Motor neuron (in vitro differentiated cells): ENCODE data around the gene MTRR. TPM values are rescaled to one million over a fixed set of nuclear protein-coding genes. Genes with fewer than 3 reads are reported as not detected.

Experiments used
- ATAC-seq, 8 experiments: fragments of 200-7000 bp; cut with Tn5 transposase; replicated peaks in 6 of 8; 2 replicates each; pipeline ENCODE4 v1.8.0; 2021; ENCODE audit warnings: mild to moderate bottlenecking in 8 of 8, moderate library complexity in 8 of 8
- H3K27ac ChIP-seq, 2 donors: fragments of 250-450 bp; sonication (Bioruptor Pico); 2 replicates each; pipeline ENCODE4 v1.9.0; 2021; ENCODE audit warnings: antibody characterized with exemption in 2 of 2, mild to moderate bottlenecking in 2 of 2, moderate library complexity in 1 of 2
- H3K4me1 ChIP-seq, 2 donors: fragments of 250-450 bp; sonication (Bioruptor Pico); replicated peaks in 1 of 2; 2 replicates each; pipeline ENCODE4 v1.6.1; 2021; ENCODE audit warnings: antibody characterized with exemption in 2 of 2, mild to moderate bottlenecking in 2 of 2, moderate library complexity in 1 of 2
- H3K4me3 ChIP-seq, 5 donors: fragments of 250-450 bp; sonication (Bioruptor Pico); 2 replicates each; pipeline ENCODE4 v1.9.0; 2021; ENCODE audit warnings: antibody characterized with exemption in 5 of 5, mild to moderate bottlenecking in 5 of 5, moderate library complexity in 4 of 5
- WGBS, 10 experiments: fragments of 450-650 bp; shearing (Covaris generic); methylation state at CpG; one replicate each; pipeline ENCODE4 v1.0.0; 2022; 5-methylcytosine and 5-hydroxymethylcytosine counted together
- in situ Hi-C, 9 experiments: fragments of 400-800 bp; cut with MboI; loops; one replicate each; pipeline ENCODE4 v1.15.0; 2021; ENCODE audit warnings: low sequenced_read_pairs in 9 of 9, low pct_unique_long_range_greater_than_20kb in 2 of 9; ENCODE audit not compliant: unreplicated experiment in 9 of 9
- total RNA-seq, 8 experiments: library from RNA; unstranded; fragments of 300-600 nt; gene quantifications; 2 replicates each; pipeline versions ENCODE4 v1.2.3 to v1.2.4, GENCODE V29; 2022

MTRR gene
- total RNA-seq, 8 experiments from 2014 or later, result 18.2 to 58.5 (median 35.1) TPM

DNA sequence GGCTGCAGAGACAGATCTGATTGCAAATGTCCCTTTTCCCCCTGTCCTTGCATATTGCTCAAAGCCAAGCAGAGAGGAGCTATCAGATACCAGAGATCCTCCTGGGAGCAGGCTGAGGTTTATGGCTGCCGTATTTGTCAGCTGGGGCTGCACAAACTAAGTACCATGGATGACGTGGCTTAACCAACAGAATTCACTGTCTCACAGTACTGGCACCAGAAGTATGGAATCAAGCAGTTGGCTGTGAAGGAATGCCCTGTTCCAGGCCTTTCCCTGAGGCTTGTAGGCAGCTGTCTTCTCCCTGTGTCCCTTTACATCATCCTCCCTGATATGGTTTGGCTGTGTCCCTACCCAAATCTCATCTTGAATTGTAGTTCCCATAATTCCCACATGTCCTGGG lies 20.7 kb upstream of the MTRR start:
- 71 to 100% (median 93%) methylated on average over 1 to 2 of the region's 2 CpGs; no CpG with 5 or more reads in 5 of the 10 experiments for WGBS, 10 experiments
- peak in 2 of 8 experiments; percentile 2 to 53 for ATAC-seq
- peaks cover 23 to 35% of the 10 kb centered on the region in 2 donors for H3K4me1 ChIP-seq
- no peak overlapping the region for H3K4me3 ChIP-seq
- in situ Hi-C loops, result no loop called here
- peak overlapping the region in 1 of 2 donors; percentile 50 for H3K27ac ChIP-seq

DNA sequence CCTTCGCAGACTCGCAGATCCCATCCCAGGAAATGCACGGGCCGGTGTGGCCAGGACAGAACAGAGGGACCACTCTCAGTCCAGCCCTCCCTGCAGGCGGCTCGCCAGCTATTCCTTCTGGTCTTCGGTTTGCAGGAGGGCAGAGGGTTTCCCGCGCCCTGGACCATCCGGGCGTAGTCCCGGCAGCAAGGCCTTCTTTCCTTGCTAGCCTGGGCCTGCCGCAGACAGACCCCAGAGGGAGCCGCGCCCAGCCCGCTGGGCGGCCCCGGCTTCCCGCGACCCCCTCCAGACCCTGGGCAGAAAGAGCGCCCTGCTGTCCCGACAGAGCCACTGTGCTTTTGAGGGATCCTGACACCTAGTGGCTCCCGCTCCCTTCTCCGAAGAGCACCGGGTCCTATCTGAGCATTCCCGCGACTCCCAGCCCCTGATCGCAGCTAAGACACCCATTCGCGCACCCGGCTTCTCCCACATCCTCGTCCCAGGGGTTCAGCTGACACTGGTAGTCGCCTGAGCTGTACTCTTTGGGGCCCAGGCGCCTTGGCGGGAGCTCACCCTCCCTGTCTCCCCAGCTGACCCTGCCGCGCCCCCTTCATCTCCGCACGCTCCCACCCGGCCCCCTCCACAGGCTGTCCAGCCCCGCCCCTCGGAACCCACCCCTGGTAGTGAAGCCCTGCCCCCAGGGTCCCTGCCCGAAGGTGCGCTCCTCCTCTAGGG lies 19.1 kb upstream of the MTRR start:
- Histone ChIP-seq H3K4me1 (peaks cover 23 to 28% of the 10 kb centered on the region in 2 donors), H3K4me3 (peak overlapping the region; percentile 28 to 46 (median 39)), H3K27ac (peak overlapping the region in 1 of 2 donors; percentile 50)
- ATAC-seq, result peak in 6 of 8 experiments; percentile 53 to 79 (median 68)
- WGBS, 10 experiments, result 0 to 7% (median 0%) methylated on average over 3 to 9 of the region's 44 CpGs; no CpG with 5 or more reads in 7 of the 10 experiments
- in situ Hi-C loops, result loop anchor here in 2 of 9 experiments (25.0 kb wide), 2 partner anchors 588 to 1063 kb away; no protein-coding TSS in a partner anchor

DNA sequence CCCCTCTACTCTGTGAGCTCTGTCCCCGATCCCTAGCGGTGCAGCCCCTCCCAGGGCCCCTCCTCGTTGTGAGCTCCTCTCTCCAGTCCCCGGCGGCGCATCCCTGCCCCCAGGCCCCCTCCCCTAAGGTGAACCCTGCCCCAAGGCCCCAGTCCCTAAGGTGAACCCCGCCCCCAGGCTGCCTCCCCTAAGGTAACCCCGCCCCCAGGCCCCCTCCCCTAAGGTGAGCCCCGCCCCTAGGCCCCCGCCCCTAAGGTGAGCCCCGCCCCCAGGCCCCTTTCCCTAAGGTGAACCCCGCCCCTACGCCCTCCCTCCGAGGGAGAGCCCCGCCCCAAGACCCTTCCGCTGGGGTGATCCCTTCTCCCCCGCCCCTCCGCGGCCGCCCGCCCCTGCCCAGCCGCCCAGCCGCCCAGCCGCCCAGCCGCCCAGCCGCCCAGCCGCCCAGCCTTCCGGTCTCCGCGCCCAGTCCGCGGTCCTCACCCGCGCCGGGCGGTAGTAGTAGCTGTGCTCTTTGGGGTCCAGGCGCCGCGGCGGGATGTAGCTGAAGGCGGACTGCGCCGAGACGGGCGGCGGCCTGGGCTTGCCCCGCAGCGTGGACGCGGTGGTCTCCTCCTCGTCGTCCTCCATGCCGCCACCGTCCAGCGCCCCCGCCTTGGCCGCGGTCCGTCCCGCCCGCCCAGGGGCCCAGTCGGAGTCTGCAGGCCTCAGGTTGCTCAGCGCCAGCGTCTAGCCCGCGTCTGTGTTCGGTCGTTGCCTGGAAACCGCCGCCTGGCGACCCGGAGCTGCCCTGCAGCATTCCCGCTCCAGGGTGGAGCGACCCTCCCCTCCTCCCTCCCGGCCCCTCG lies 18.3 kb upstream of the MTRR start, which contains the start of gene CFAP90:
TSS of gene CFAP90 (minus strand) at position 739 of the 845 bp plus-strand sequence. CDS start at position 627, 112 bp downstream.
- H3K27ac ChIP-seq, result peak within 1 kb of the TSS in 1 of 2 donors; percentile 50
- in situ Hi-C loops, result loop anchor here in 2 of 9 experiments (25.0 kb wide), 2 partner anchors 588 to 1063 kb away; no protein-coding TSS in a partner anchor
- ATAC-seq, result peak; percentile 59 to 82 (median 68)

DNA sequence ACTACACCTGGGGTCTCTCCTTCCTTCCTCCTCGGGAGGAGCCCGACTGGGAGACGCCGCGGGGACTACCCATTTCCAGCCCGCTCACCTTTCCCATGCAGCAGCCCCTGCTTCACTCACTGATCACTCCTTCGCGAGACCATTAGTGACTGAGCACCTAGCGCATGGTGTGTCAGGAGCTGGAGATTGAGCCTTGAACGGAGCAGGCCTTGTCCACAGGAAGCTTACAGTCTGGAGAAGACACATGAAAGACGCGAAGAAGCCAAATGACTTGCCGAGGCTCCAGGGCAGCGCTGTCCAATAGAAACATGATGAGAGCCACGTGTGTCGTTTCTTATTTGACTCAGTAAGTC lies 17.7 kb upstream of the MTRR start:
- peak overlapping the region in 3 of 5 donors; percentile 39 to 46 (median 45) for H3K4me3 ChIP-seq
- in situ Hi-C loops, result loop anchor here in 2 of 9 experiments (25.0 kb wide), 2 partner anchors 589 to 1064 kb away; no protein-coding TSS in a partner anchor
- 40 to 100% (median 80%) methylated on average over 1 to 4 of the region's 16 CpGs; no CpG with 5 or more reads in 4 of the 10 experiments for WGBS, 10 experiments
- no peak for ATAC-seq
- peaks cover 21 to 23% of the 10 kb centered on the region in 2 donors for H3K4me1 ChIP-seq
- no peak overlapping the region for H3K27ac ChIP-seq

More for the DNA sequence above, 18.3 kb upstream of the MTRR start, which contains the start of gene CFAP90:
- WGBS, 10 experiments, result 5% methylated on average over 10 of the region's 76 CpGs; no CpG with 5 or more reads in 9 of the 10 experiments
- Histone ChIP-seq H3K4me3 (peak within 1 kb of the TSS; percentile 33 to 46 (median 39)), H3K4me1 (peaks cover 23% of the 10 kb centered on the region in 2 donors)

DNA sequence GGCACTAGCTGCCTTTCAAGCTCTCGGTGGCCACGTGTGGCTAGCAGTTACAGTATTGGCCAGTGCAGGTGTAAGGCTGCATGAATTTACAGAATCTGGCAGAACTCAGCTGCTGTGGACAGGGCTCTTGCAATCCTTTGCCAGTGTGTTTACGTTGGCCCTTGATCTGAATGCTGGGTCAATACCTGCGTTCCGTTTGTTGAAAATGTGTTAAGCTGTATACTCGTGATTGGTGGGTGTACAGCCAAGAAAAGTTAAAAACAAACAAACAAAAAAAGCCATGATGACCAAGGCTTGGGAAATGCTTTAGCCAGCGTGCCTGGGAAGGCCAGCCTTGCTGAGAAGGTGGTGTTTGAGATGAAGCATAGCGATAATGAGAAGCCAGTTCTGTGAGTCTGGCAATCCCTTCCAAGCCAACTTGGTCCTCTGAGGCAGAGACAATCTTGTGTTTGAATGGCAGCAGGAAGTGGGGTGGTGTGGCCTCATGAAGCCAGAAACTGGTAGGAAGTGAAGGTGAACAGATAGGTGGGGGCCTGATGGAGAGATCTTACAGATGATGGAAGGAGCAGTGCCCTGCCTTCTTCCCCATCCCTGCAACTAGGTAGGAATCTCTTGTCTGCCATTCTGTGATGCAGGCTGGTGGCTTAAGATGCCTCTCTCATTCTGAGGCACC lies 17.2 kb upstream of the MTRR start:
- peaks cover 20 to 23% of the 10 kb centered on the region in 2 donors for H3K4me1 ChIP-seq
- no peak overlapping the region for H3K4me3 ChIP-seq
- H3K27ac ChIP-seq, result no peak overlapping the region
- in situ Hi-C loops, result loop anchor here in 2 of 9 experiments (25.0 kb wide), 2 partner anchors 589 to 1064 kb away; no protein-coding TSS in a partner anchor
- no peak for ATAC-seq
- 71 to 92% (median 83%) methylated on average over 2 to 8 of the region's 8 CpGs; no CpG with 5 or more reads in 3 of the 10 experiments for WGBS, 10 experiments

DNA sequence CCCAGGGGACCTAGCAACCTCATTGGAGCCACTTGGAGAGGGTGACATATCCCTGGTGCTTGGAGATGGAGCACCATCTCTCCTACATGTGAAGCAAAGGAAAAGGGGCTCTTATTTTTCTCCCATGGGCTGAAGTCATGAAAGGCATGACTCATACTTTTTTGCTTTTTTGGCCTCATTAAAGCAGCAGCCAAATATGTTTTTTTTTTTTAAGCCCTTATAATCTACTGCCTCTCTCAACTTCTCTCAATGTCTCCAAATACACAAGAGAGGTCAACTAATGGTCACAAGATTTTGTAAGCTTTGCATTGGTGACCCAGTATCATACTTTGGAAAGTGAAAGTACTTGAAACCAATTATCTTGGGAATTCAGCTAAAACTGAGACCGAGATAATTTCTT lies 16.4 kb upstream of the MTRR start:
- no peak for ATAC-seq
- 0 to 100% (median 91%) methylated on average over 1 of the region's 1 CpG; no CpG with 5 or more reads in 1 of the 10 experiments for WGBS, 10 experiments
- in situ Hi-C loops, result loop anchor here in 2 of 9 experiments (25.0 kb wide), 2 partner anchors 590 to 1065 kb away; no protein-coding TSS in a partner anchor
- H3K4me3 ChIP-seq, result no peak overlapping the region
- no peak overlapping the region for H3K27ac ChIP-seq
- H3K4me1 ChIP-seq, result peaks cover 20 to 22% of the 10 kb centered on the region in 2 donors

DNA sequence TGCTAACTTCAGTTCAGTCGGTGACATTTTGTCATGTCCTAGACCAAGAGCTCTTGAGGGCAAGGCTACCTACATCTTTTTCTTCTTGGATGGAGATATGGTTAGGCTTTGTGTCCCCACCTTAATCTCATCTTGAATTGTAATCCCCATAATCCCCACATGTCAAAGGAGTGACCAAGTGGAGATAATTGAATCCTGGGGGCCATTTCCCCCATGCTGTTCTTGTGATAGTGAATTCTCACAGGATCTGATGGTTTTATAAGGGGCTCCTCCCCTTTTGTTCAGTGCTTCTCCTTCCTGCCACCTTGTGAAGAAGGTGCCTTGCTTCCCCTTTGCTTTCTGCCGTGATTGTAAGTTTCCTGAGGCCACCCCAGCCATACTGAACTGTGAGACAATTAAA lies 16.0 kb upstream of the MTRR start:
- Histone ChIP-seq H3K4me3 (no peak overlapping the region), H3K27ac (no peak overlapping the region), H3K4me1 (peaks cover 17 to 18% of the 10 kb centered on the region in 2 donors)
- in situ Hi-C loops, result loop anchor here in 2 of 9 experiments (25.0 kb wide), 2 partner anchors 591 to 1066 kb away; no protein-coding TSS in a partner anchor
- 57 to 100% (median 93%) methylated on average over 1 to 2 of the region's 2 CpGs; no CpG with 5 or more reads in 2 of the 10 experiments for WGBS, 10 experiments
- ATAC-seq, result no peak

DNA sequence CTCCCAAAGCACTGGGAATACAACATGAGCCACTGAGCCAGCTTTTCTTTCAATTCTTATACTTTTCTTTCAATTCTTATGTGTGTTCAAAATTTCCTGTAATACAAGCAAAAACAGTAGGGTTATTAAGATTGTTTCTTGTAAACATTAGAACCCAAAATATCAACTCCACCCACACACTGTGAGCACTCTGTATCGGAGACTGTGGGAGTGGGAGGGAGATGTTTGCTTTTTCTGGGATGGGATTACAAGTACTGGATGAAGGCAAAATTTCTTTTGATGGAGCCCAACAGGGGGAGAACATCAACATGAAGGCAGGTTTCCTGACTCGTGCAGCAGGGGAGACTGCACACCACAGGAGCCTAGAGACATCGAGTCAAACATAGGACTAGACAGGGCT lies 13.3 kb upstream of the MTRR start:
- WGBS, 10 experiments, result 33 to 100% (median 93%) methylated on average over 1 to 3 of the region's 3 CpGs; no CpG with 5 or more reads in 2 of the 10 experiments
- H3K4me3 ChIP-seq, result no peak overlapping the region
- ATAC-seq, result no peak
- in situ Hi-C loops, result loop anchor here in 2 of 9 experiments (25.0 kb wide), 2 partner anchors 593 to 1068 kb away; no protein-coding TSS in a partner anchor
- no peak overlapping the region for H3K27ac ChIP-seq
- no peaks in the 10 kb centered on the region for H3K4me1 ChIP-seq

DNA sequence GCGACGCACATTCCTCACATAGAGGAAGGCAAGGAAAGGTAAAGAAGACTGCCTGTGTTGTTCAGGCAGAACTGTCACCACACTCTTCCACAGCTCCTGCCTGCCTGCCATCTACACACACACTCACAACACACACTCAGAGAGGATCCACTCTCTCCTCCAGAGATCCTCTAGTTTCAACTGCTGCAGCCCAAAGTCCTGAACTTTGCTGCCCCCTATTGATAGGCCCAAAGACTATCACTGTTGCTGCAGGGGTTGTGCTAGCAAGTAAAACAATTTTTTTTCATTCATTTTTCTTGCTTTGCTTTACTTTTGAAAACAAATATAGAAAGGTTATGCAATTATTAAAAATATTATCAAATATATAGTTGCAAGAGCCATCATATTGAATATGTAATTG lies 12.1 kb upstream of the MTRR start:
- no peaks in the 10 kb centered on the region for H3K4me1 ChIP-seq
- 90 to 100% (median 100%) methylated on average over 1 to 2 of the region's 2 CpGs; no CpG with 5 or more reads in 3 of the 10 experiments for WGBS, 10 experiments
- in situ Hi-C loops, result loop anchor here in 2 of 9 experiments (25.0 kb wide), 2 partner anchors 595 to 1070 kb away; no protein-coding TSS in a partner anchor
- no peak overlapping the region for H3K4me3 ChIP-seq
- no peak overlapping the region for H3K27ac ChIP-seq
- ATAC-seq, result peak; percentile 83 to 98 (median 91)

DNA sequence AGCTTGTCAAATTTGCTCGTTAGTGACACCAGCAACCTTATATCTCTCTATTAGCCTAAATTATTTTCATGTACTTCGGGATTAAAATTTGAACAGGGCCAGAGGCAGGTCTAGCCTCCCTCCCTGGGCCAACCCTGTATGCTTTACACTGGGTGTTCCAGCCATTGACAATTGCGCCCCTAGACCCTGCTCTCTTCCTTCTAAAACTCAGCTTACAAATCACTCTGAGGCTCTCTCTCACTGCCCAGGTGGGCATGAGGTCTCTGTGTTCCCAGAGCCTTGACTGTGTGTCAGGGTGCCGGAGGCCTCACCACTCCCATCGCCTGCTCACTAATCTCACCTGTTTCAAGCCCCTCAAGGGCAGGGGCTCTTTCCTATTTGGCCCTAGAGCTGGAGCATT lies 11.6 kb upstream of the MTRR start:
- in situ Hi-C loops, result loop anchor here in 2 of 9 experiments (25.0 kb wide), 2 partner anchors 595 to 1070 kb away; no protein-coding TSS in a partner anchor
- H3K4me3 ChIP-seq, result no peak overlapping the region
- no peaks in the 10 kb centered on the region for H3K4me1 ChIP-seq
- ATAC-seq, result no peak
- 0 to 100% (median 63%) methylated on average over 1 to 5 of the region's 5 CpGs; no CpG with 5 or more reads in 1 of the 10 experiments for WGBS, 10 experiments
- H3K27ac ChIP-seq, result no peak overlapping the region

DNA sequence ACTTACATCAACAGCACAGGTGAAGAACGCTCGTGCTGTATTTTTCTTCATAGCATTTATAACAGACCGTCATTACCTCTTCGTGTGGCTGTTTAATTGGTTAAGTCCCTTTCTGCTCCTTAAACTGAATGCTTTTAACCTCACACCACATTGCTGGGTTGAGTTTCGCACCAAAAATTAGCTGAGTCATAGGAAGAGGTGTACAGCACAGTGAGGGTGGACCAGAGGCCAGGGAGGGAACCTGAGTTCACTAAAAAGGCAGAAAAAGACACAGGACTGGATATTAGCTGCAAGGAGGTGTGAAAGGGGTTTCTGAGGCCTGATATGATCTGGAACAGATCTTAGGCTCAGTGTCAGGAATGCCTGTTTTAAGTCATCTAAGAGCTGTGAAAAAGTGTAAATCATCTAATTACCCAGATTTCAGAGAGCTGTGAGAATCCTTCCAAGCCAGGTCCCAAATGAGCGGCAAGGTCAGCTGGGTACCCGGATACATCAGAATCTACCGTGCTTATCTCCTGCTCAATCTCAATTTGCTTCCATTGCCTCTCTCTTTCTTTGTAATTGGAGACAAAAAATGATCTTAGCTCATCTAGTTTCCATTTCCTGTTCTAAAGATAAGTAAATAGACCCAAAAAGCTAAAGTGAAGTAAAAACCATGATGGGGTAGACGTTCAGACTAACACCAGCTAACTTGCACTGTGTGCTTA lies 10.9 kb upstream of the MTRR start:
- no peak for ATAC-seq
- 76 to 100% (median 82%) methylated on average over 2 to 9 of the region's 9 CpGs for WGBS, 10 experiments
- in situ Hi-C loops, result loop anchor here in 2 of 9 experiments (25.0 kb wide), 2 partner anchors 596 to 1071 kb away; no protein-coding TSS in a partner anchor
- Histone ChIP-seq H3K4me3 (no peak overlapping the region), H3K27ac (no peak overlapping the region), H3K4me1 (no peaks in the 10 kb centered on the region)
